ENCODE measurements around the gene GPR180.

GPR180 gene

DNA sequence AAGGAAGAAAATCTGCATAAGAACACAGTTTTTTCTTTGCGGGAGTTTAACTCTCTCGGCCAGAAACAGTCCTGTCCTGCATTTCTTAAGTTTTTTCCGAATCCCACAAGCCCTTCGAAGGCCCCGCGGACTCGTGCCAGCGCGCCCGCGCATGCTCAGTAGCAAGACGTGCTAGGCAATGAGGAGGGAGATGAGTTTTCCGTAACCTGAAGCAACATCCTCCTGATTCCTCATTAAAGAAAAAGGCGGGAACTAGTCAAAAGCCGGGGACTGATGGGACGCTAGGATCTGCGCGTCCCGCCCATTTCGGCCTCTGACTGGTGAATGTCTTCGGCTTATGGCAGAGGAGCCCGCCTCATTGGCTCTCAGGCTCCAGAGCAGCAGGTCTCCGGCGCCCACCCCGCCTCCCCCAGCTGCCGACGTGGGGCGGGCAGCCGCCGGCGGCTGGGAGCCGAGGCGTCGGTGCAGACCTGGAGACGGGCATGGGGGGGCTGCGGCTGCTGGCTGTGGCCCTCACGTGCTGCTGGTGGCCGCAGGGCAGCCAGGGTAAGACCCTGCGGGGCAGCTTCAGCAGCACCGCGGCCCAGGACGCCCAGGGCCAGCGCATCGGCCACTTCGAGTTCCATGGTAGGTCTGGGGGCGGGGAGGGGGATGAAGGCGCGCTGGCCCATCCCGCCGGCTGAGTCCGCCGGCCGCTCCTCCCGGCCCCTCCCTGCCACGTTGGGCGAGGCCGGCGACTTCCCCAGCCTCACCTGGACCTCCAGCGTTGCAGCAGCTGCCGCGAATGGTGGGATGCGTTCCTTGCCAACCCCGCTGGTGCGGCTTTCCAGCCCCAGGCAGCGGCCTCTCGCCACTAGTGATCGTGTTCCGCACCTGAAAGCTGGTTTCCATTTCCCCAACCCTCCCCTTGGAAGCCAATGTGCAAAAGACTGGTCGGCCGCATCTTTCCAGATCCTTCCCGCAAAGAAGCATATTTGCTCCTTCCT, at the start of gene GPR180:
TSS of gene GPR180 (plus strand) at position 412 of the 986 bp plus-strand sequence. CDS start at position 483, 71 bp downstream.
- peak; percentile 84 for DNase-seq (ENCODE audit: low read depth)

DNA sequence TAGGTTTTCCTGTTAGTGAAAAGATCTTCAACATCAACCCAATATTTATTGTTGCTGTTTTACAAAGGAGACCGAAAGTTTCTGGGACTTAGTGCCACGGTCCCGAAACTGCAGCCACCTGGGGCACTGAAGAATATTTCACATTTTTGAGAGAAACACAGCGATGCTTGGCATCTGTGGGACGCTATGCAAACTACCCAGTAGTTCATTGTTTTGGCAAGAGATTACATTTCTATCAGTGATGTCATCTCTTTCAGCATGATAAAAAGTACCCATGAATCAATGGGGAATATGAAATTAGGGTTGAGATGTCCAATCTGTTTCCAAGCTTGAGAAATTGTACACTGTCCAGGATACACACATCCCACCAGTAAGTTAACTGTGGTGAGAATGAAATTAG, 49.6 kb upstream of the GPR180 start:
- no peak for DNase-seq (ENCODE audit: low read depth)

DNA sequence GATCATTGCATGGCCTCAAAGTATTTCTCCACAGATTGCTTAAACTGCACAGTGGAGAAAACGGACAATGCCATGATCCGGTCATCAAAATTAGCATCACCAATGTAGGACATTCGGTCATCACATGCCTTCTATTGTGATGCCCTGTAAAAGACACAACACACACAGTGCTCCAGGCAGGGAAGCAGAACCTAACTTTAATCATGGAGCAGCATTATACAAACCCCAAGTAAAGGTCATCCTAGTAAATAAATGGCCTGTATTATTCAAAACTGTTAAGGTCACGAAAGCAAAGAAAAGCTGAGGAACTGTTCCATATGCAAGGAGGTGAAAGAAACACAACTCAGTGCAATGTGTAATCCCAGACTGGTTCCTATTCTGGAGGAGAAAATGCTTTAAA, 47.9 kb upstream of the GPR180 start:
- no peak for DNase-seq (ENCODE audit: low read depth)

DNA sequence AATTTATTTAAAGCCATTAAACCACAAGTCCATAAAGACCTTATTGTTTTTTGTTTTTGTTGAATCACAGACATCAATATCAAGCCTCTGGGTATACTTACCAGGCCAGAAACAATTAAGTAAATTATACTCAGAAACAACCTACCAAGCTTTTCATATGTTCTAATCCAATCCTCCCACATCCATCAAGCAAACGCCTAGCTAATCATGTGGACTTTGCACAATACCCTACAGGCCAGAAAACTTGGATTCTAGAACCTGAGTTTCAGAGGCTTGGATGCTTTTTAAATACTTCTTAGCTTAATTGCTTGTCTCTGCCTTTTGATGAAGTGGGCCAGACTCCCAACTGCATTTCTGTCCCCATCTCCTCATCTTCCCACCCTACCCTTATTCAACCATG, 45.6 kb upstream of the GPR180 start:
- DNase-seq (ENCODE audit: low read depth): no peak

DNA sequence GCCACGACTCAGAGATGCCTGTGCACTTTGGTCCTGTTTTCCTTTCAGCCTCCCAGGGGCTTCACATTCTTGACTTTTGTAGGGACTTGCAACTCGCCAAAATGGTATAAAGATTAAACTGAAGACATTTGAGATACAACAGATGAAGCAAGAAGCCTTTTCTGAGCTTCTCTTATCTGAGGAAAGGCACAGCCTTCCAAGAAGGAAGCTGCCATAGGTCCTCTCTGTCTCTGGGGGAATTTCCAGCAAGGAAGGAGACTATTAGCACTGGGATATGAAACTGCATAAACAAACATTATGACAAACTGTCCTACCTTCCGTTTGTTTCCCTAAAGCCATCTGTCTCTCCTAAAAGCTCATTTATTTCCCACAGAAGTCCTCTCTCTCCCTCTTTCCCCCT, 45.0 kb upstream of the GPR180 start:
- DNase-seq (ENCODE audit: low read depth): no peak

DNA sequence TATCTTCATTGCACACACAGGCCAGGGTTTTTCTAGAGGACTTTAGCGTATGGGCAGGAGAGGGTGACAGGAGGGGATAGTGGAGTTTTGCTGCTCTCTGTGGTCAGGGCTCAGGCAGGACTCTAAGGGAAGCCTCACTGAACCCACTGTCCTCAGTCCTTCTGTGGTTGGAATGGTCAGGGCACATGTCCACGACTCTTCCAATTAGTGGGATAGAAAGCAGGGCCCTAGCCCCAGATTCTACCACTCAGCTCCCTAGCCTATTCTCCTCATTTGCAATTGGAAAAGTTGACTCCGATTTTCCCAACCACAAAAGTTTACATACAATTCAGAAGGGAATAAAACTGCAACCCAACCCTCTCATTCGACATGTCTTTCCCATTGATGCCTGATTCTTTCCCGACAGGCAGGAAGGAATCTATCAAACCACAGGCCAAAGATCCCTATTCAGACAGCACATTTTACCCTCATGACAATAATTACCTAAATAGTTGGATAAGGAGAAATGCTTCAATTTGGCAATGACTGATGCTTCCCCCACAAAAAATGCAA, 43.9 kb upstream of the GPR180 start:
- no peak for DNase-seq (ENCODE audit: low read depth)

DNA sequence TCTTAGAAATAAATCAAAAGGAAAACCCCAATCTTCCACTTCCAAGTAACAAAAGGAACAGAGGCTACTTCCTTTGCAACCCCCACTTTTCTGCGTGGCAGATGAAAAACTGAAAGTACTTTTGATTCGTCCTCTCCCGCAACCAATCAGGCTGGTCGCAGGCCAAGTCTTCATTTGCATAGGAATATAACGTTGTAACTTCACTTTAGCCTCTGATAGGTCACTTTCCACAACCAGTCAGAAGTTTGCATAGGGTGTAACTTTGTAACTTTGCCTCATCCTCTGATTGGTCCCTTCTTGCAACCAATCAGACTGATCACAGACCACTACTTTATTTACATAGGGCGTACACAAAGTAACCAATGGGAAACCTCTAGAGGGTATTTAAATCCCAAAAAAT, 42.9 kb upstream of the GPR180 start:
- no peak for DNase-seq (ENCODE audit: low read depth)

DNA sequence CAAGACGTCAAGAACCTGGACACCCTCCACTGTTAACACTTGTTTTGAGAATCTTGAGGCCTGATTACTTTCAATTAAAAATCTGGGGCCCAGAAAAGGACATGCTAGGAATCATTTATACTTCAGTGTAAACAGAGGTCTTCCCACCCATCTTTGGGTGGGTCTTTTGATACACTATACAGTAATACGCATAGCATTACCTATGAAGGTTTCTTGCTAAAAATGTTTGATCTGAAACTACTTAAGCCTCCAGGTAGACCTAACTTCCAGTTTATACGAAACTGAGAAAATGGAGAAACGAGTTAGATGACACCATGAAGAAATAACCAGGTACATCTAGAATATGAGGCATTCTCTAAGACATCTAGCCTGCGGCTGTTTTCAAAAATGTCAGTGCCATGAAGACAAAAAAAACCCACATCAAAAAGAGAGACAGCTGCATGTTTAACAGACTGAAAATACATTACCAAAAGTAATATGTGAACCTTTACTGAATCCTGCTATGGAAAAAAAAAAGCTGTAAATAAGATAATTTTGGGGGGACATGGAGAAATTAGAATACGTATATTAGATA, 42.3 kb upstream of the GPR180 start:
- no peak for DNase-seq (ENCODE audit: low read depth)

DNA sequence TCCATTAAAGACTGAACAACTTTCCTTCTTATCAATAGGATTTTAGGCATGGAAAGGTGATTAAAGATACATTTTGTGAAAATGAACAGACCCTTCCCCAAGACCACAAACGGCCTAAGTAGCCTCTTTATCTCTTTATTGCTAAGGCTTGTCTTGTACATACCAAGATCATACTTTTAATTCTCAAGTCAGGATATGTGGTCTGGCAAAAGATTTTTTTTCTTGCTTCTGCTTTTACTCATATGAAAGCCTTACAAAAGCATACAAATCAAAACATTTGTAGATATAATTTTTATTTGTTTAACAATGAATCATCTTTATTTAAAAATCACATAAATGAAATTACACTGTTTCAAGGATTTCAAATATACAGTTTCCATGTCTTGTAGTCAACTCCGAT, 41.5 kb upstream of the GPR180 start:
- DNase-seq (ENCODE audit: low read depth): no peak

DNA sequence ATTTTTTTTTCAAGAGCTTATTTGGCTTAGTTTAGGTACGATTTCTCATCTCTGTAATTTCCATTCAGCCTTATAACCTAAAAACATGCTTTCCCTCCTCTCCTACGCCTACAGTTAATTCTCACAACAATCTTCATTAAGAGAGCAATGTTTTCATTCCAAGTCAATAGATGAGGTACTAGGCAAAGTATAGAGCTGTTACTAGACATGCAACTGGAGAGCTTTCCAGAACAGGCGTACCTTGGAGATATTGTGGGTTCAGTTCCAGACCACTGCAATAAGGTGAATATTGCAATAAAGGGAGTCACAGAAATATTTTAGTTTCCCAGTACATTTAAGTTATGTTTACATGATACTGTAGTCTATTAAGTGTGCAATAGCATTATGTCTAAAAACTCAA, 40.5 kb upstream of the GPR180 start:
- no peak for DNase-seq (ENCODE audit: low read depth)

DNA sequence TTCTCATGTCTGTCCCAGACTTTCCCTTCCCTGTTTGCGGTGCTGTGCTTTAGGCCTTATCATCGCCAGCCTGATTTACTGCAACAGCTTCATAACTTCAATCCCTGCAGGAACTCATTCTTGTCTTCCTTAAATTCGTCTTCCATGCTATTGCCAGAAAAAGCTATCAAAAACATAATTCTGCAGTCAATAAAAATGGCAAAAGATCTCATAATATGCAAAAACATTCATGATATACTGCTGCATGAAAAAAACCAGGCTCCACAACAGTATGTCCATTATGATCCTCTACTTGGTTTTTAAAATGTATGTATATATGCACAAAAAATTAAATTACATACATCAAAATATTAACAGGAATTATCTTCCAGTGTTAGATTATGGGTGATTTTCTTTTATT, 34.1 kb upstream of the GPR180 start:
- no peak for DNase-seq (ENCODE audit: low read depth)

DNA sequence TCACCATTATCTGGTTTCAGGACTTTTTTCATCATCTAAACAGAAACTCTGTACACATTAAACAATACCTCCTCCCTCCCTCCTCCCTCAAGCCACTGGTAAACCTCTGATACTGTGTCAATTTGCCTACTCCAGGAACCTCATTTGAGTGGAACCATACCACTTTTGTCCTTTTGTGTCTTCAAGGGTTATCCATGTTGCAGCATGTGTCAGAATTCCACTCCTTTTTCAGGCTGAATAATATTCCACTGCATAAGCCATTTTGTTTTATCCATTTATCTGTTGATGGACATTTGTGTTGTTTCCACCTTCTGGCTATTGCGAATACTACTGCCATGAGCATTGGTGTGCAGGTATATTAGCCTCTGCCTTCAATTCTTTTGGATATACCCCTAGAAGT, 33.2 kb upstream of the GPR180 start:
- DNase-seq (ENCODE audit: low read depth): no peak

DNA sequence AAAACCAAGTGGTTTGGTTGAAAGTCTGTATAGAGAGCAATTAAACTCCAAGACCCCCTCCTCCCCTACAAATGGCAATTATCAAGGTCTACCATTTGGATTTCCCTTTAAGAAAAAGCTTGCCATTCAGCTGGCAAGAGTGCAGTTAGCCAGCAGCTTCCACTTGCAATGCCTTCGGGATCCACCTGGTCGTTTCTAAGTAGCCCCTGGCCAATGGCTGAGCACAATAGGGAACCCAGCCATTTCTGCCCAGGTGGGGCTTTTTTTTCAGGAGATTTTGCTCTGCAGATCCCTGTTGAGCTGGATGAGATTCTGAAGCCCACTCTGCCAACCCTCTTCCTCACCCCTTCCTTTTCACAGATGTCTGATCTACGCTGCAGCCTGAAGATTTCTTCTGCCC, 32.0 kb upstream of the GPR180 start:
- no peak for DNase-seq (ENCODE audit: low read depth)

DNA sequence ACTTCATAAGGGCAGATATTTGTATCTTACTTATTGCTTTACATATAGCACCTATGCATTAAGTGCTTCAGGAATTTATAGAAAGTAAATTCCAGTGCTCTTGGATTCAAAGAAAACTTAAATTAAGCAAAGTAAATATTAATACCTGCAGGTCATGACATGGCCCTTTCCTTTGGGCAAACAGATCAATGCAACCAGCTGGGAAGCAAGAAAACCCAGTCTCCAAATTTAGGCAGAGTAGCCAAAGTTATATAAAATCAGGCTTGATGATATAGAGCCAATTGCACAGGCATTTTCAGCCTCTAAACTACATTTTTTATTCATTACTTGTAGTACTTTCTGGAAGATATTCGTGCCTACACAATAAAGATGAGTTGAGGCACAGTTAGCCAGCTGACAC, 22.6 kb upstream of the GPR180 start:
- DNase-seq (ENCODE audit: low read depth): no peak

DNA sequence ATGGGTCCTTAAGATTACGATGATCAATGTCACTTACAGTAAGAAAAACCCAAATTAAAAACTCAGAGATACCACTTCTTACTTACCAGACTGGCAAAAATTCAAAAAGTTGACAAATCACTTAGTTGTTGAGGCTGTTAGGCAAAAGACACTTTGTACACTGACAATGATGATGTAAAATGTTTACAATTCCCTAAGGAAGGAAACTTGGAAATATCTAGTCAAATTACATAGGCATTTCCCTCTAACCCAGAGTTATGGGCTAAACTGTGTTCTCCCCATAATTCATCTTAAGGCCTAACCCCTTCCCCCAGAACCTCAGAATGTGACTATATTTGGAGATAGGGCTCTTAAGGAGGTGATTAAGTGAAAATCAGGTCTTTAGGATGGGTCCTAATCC, 17.7 kb upstream of the GPR180 start:
- DNase-seq (ENCODE audit: low read depth): no peak

DNA sequence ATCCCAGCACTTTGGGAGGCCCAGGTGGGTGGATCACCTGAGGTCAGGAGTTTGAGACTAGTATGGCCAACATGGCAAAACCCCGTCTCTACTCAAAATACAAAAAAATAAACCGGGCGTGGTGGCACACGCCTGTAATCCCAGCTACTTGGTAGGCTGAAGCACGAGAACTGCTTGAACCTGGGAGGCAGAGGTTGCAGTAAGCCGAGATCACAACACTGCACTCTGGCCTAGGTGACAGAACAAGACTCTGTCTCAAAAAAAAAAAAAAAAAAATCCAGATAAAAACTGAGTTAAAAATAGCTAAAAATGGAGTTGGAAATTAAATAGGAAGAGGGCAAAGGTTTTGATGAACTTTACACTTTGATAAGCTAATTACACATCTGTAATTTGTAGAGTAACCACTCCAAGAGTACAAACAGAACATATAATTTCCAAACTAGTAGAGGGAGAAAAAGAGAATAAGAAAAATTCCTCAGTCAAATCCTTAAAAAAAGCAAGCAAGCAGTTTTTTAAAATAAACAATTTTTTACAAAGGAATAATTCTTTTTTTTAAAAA, 16.0 kb upstream of the GPR180 start:
- no peak for DNase-seq (ENCODE audit: low read depth)

DNA sequence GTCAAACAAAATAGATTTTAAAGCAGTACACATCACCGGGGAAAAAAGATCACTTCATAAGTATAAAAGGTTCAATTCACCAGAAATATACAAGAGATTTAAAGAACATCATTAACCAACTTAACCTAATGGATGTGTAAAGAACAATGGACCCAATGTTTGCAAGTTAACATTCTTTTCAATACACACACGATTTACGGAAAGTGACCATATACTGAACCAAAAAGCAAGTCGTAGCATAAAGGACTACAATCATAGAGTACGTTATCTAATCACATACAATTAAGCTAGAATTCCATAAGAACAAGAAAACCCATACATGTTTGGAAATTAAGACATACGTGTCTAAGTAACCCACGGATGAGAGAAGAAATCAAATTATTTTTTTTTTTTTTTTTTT, 15.3 kb upstream of the GPR180 start:
- no peak for DNase-seq (ENCODE audit: low read depth)

DNA sequence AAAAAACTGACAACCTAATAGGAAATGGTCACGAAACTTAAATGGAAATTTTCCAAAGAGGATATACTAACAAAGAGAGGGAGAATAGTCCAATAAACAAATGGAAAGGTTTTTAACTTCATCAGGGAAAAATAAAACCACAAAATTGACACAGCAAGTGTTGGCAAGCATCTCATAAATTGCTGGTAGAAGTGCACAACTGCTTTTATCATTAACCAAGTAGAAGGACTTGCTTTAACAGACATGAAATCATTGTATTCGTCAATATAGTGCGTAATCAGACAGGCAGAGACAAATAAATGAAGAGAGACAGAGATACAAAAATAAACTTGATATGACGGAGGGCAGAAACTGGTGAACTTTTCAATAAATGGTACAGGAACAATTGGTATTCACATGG, 13.1 kb upstream of the GPR180 start:
- DNase-seq (ENCODE audit: low read depth): no peak

DNA sequence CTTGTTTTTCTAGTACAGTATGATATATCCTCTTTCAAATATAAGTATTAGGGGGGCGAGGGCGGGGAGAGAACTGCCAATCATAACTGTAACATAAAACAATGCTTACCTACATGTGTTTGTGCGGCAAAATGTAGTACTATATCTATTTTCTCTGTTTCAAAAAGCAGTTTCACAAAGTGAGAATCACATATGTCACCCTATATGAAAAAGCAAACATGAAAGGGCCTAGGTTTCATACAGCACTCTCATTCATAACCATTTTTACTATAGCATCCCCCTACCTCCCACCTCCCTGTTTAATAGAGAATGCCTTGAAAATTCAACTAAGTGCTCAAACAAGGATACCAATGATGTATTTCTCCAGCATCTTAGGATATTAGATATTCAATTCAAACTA, 10.9 kb upstream of the GPR180 start:
- DNase-seq (ENCODE audit: low read depth): no peak

DNA sequence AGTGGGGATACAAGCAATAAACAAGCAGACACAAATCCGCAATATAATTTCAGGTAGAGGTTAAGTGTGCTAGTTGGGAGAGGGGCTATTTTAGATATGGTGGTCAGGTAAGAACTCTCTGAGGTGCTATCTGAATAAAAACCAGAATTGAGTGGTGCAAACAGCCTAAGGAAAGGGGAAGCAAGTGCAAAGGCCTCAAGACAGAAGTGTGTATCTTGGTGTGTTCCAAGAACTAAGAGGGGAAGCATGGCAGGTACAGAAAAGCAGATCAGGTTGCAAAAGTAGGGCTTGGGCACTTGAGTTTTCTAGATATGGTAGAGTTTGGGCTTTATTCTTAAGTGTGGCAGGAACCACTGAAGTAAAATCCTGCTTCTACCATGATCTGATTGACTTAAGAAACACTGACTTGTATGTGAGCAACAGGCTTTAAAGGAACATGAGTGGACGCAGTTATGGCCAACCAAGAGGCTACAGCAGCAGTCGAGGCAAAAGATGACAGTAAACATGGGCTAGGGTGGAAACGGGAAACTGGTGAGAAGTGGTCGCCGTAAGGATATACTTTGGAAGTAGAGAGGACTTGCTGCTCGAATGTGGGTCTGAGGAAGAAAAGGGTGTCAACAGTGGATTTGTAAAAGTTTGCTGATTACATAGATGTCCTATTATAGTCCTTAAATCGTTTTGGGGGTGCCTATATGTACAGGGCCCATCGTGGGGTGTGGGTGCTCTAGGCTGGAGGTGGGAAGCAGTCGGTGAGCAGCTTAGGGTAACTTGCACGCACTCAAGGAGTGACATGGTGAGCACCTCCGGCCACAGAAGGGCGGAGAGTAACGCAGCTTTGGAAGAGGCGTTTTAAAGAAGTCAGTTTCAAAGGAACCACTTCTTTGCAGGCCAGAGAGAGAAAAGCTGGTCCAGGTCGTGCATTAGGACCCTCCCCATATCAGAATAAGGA, 6.4 kb upstream of the GPR180 start:
- DNase-seq (ENCODE audit: low read depth): peak; percentile 17

DNA sequence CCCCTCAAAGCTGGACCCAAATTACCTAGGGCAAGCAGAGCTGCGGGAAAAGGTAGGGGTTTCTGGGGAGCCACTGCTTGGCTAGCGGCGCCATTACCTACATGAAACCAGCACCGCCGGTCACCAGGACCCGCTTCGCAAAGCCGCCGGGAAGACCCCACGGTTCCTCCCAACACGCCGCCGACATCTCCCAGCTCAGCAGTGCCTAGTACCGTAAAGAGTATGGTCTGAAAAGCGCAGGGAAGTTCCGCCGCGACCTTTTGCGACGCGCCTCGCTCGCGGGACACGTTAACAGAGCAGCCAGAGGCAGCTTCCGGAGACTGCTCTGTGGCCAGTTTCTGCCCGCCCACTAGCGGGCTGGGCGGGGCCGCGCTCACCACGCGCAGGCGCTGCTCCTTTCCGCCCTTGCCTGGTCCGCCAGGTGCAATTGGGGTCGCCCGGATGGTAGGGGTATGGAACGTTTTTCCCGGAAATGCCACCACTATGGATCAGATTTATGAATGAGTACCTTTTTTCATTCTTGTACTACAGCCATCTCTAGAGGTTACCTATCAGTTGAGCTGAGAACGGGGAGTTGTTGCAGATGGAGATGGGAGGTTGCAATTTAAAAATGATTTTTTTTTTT, 5.6 kb upstream of the GPR180 start, which contains the start of gene TGDS:
TSS of gene TGDS (minus strand) at position 203 of the 625 bp plus-strand sequence. CDS start at position 187, 16 bp downstream.
- peak; percentile 83 for DNase-seq (ENCODE audit: low read depth)

Data from activated gamma-delta T cell treated with anti-CD3 and anti-CD28 coated beads, Interleukin-2, amount 50 U/mL, for 16 hours (primary cell).